Left lung (tissue), 10 donors: Measurements from ENCODE around the gene IRX6. TPM values are rescaled to one million over a fixed set of nuclear protein-coding genes. Genes with fewer than 3 reads are reported as not detected.

Experiments
- ATAC-seq: fragments of 200-7000 bp; cut with Tn5 transposase; one replicate; pipeline ENCODE4 v1.9.1; 2020; ENCODE audit warnings: moderate library complexity
- DNase-seq, 4 donors: peaks; one replicate each; pipeline ENCODE4 v3.0.0-alpha.2; 2013 to 2020
- H3K27ac ChIP-seq, 2 donors: fragments of 200-600 bp; sonication (generic) in 1 of 2; one replicate each; pipeline versions ENCODE4 v1.5.0 to v1.8.0; 2020 to 2021
- H3K27me3 ChIP-seq, 2 donors: fragments of 200-600 bp; sonication (generic) in 1 of 2; one replicate each; pipeline versions ENCODE4 v1.5.0 to v1.8.0; 2020 to 2021
- H3K36me3 ChIP-seq, 2 donors: fragments of 200-600 bp; sonication (generic) in 1 of 2; one replicate each; pipeline versions ENCODE4 v1.5.0 to v1.8.0; 2020 to 2021
- H3K4me1 ChIP-seq, 2 donors: fragments of 200-600 bp; one replicate each; pipeline ENCODE4 v1.8.0; 2021
- H3K4me3 ChIP-seq, 2 donors: fragments of 200-600 bp; sonication (generic) in 1 of 2; one replicate each; pipeline versions ENCODE4 v1.5.0 to v1.8.0; 2020 to 2021; ENCODE audit warnings: mild to moderate bottlenecking in 1 of 2
- H3K9me3 ChIP-seq, 2 donors: fragments of 200-600 bp; sonication (generic) in 1 of 2; one replicate each; pipeline versions ENCODE4 v1.5.0 to v1.8.0; 2020 to 2021
- CTCF ChIP-seq, 2 donors: fragments of 200-600 bp; sonication (generic) in 1 of 2; IDR thresholded peaks; one replicate each; pipeline versions ENCODE4 v1.5.0 to v1.8.0; 2021; ENCODE audit warnings: antibody characterized with exemption in 2 of 2
- intact Hi-C, 2 donors: fragments of 100-400 bp; cut with DNase I; formaldehyde crosslinking; loops; one replicate each; pipeline versions ENCODE4 v1.11.2 to v1.14.2; 2022
- polyA plus RNA-seq, 6 donors: library from polyadenylated mRNA; unstranded; fragments of 120-200 nt; gene quantifications; one replicate each; pipeline ENCODE4 v1.2.1, GENCODE V29; 2013; ENCODE audit not compliant: insufficient read length in 6 of 6
- total RNA-seq, 2 donors: library from RNA; stranded (reverse); fragmentation: NEBNext Ultra II Directional; extraction: Animal tissue kit (Norgen Biotek cat#: 25700); gene quantifications; one replicate each; pipeline ENCODE4 v1.2.1, GENCODE V29; 2021
- donor health status: DM: no; HTN: yes; CAD: no.
- donor health status: DM: no; HTN: no; CAD: no.

Gene IRX6
- total and polyA plus RNA-seq, 8 donors: 2.6 to 14.0 (median 11.2) TPM

- no peak for ATAC-seq
- H3K36me3 ChIP-seq: no peaks in the 10 kb centered on the region
- DNase-seq: no peak
- no peak overlapping the region for H3K27ac ChIP-seq
- TF ChIP-seq CTCF (IDR thresholded peaks at IDR 0.05): no peak
- H3K27me3 ChIP-seq: peaks cover 0 to 30% of the 10 kb centered on the region in 2 donors
- no peaks in the 10 kb centered on the region for H3K9me3 ChIP-seq
- intact Hi-C loops: no loop called here
- H3K4me3 ChIP-seq: no peak overlapping the region
- no peaks in the 10 kb centered on the region for H3K4me1 ChIP-seq
Observed at GRCh38 chr16:55302635-55303034, 21.4 kb upstream of the IRX6 start.

DNA sequence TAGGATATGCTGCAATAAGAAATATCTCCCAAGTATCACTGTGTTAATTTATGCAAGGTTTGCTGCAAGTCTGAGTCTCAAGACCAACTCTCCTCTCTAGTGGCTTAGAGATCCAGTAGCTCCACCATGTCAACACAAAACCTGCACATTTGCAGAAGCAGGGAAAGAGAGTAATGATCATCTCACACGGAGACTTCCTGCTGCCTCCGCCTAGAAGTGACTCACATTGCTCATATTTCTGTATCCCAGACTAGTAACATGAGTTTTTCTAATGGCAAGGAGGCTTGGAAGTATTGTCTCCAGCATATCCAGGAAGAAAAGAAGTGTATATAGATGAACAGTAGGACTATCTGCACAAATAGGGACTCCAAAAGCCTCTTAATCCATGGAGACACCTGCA lies 15.0 kb upstream of the IRX6 start:
- Histone ChIP-seq H3K4me1 (no peaks in the 10 kb centered on the region), H3K27ac (no peak overlapping the region), H3K27me3 (peaks cover 0 to 4% of the 10 kb centered on the region in 2 donors), H3K4me3 (no peak overlapping the region), H3K36me3 (no peaks in the 10 kb centered on the region), H3K9me3 (no peaks in the 10 kb centered on the region)
- DNase-seq (no peak), ATAC-seq (no peak)
- no peak for TF ChIP-seq CTCF (IDR thresholded peaks at IDR 0.05)
- intact Hi-C loops: no loop called here

- H3K27me3 ChIP-seq: peaks cover 38 to 86% of the 10 kb centered on the region in 2 donors
- no peaks in the 10 kb centered on the region for H3K36me3 ChIP-seq
- ATAC-seq (no peak), DNase-seq (no peak)
- no peak overlapping the region for H3K27ac ChIP-seq
- intact Hi-C loops: no loop called here
- H3K4me1 ChIP-seq: peaks cover 0 to 14% of the 10 kb centered on the region in 2 donors
- no peaks in the 10 kb centered on the region for H3K9me3 ChIP-seq
- TF ChIP-seq CTCF (IDR thresholded peaks at IDR 0.05): no peak
- H3K4me3 ChIP-seq: no peak overlapping the region
Observed at GRCh38 chr16:55322327-55322726, 1.7 kb upstream of the IRX6 start.

DNA sequence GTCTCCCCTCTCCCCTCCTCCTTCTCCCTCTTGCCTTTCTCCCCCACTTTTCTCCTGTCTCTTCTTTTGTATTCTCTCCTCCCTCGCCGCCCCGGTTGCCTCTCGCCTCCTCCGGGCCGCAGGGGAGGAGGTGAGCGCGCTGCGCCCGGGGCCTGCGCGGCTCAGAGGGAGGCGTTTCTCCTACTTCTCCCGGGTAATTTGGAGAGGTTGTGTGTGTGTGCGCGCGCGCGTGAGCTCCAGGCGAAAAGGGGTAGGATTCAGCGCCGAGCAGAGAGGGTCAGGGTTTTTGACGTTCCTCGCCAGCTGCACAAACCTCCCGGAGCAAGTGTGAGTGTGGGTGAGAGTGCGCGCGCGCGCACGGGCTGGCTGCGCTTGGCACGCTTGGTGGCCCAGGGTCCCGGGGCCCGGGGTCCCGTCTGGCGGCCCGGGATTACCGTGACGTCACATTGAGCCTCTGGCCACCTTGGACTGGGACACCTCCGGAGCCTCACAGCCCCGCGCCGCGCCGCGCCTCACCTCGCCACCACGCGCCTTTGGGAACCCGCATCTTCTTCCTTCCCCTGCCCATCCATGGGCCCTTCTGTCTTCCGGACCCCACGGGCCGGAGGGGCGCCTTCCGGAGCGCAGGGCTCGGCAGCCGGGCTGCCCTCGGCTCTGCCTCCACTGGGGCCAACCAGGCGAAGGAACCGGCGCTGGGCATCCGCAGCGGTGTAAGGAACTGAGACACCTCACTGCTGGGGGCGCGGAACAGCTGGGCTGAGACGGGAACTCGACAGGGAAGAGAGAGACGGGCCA lies 479 bp downstream of the IRX6 start:
- Histone ChIP-seq H3K4me3 (peak overlapping the region; percentile 22 to 26), H3K9me3 (no peaks in the 10 kb centered on the region), H3K36me3 (no peaks in the 10 kb centered on the region), H3K4me1 (peaks cover 0 to 14% of the 10 kb centered on the region in 2 donors), H3K27ac (no peak overlapping the region), H3K27me3 (peaks cover 52 to 94% of the 10 kb centered on the region in 2 donors)
- TF ChIP-seq CTCF (IDR thresholded peaks at IDR 0.05): no peak
- DNase-seq: peak in 3 of 4 donors; percentile 12 to 70 (median 13)
- peak; percentile 41 for ATAC-seq
- intact Hi-C loops: no loop called here

DNA sequence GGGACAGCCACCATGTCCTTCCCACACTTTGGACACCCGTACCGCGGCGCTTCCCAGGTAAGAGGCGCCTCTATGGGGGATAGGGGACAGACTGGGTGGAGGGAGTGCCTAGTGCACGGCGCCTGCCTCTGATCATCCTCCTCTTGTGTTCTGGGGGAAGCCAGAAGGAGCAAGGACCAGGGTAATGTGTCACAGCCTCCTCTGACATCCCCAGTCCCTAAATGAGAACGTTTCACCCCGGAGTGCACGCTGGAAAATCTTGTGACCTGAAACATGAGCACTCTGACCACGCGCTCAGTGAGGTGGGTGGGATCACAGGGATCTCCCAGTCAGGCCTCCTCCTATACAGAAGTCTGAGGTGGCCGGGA lies 1.1 kb downstream of the IRX6 start:
- peak in 1 of 4 donors; percentile 45 for DNase-seq
- Histone ChIP-seq H3K4me3 (peak overlapping the region in 1 of 2 donors; percentile 26), H3K27me3 (peaks cover 57 to 99% of the 10 kb centered on the region in 2 donors), H3K4me1 (peaks cover 0 to 14% of the 10 kb centered on the region in 2 donors), H3K36me3 (no peaks in the 10 kb centered on the region), H3K9me3 (no peaks in the 10 kb centered on the region), H3K27ac (no peak overlapping the region)
- intact Hi-C loops: no loop called here
- ATAC-seq: peak; percentile 42
- no peak for TF ChIP-seq CTCF (IDR thresholded peaks at IDR 0.05)
